Uterus (tissue), 4 donors: Measurements from ENCODE around the gene RAB43. TPM values are rescaled to one million over a fixed set of nuclear protein-coding genes. Genes with fewer than 3 reads are reported as not detected.

ENCODE experiments used
- DNase-seq, 2 donors: peaks; one replicate each; pipeline ENCODE4 v3.0.0-alpha.2; 2019 to 2020
- H3K27ac ChIP-seq, 2 donors: fragments of 200-600 bp; sonication (generic); 1 replicate in 1 of 2; 2 replicates in 1 of 2; pipeline ENCODE4 v1.5.1; 2016 to 2018
- H3K27me3 ChIP-seq, 2 donors: fragments of 200-600 bp; sonication (generic); one replicate each; pipeline ENCODE4 v1.5.1; 2018 to 2019; ENCODE audit warnings: control low read depth in 1 of 2
- H3K36me3 ChIP-seq, 2 donors: fragments of 200-600 bp; sonication (generic); one replicate each; pipeline ENCODE4 v1.5.1; 2019; ENCODE audit warnings: control low read depth in 1 of 2
- H3K4me1 ChIP-seq, 2 donors: fragments of 200-600 bp; sonication (generic); one replicate each; pipeline ENCODE4 v1.5.1; 2018 to 2019; ENCODE audit warnings: control low read depth in 1 of 2
- H3K4me3 ChIP-seq, 2 donors: fragments of 200-600 bp; sonication (generic); 1 replicate in 1 of 2; 2 replicates in 1 of 2; pipeline ENCODE4 v1.5.1; 2018 to 2019; ENCODE audit warnings: mild to moderate bottlenecking in 1 of 2
- H3K9me3 ChIP-seq, 2 donors: fragments of 200-600 bp; sonication (generic); one replicate each; pipeline ENCODE4 v1.5.1; 2019; ENCODE audit warnings: control low read depth in 1 of 2
- CTCF ChIP-seq, 4 experiments: fragments of 200-600 bp in 2 of 4; fragments of 450-650 bp in 2 of 4; sonication (generic) in 2 of 4; IDR thresholded peaks; one replicate each; pipeline ENCODE4 v1.5.1; 2016 to 2019; ENCODE audit warnings: antibody characterized with exemption in 4 of 4, mild to moderate bottlenecking in 2 of 4, moderate library complexity in 1 of 4
- POLR2A ChIP-seq, 2 donors: fragments of 450-650 bp; IDR thresholded peaks; one replicate each; pipeline ENCODE4 v1.6.1; 2016; ENCODE audit warnings: antibody characterized with exemption in 2 of 2, mild to moderate bottlenecking in 1 of 2, moderate library complexity in 1 of 2
- intact Hi-C: fragments of 100-400 bp; cut with DNase I; formaldehyde crosslinking; loops from one replicate; pipeline ENCODE4 v1.15.1; 2023; ENCODE audit warnings: low total_unique reads
- total RNA-seq, 4 donors: library from RNA; depleted of rRNA in 3 of 4; stranded (reverse); fragments of >200 nt in 3 of 4; gene quantifications; one replicate each; pipeline versions ENCODE4 v1.1.0 to v1.2.4, GENCODE V29; 2014 to 2023
- donor health status: DM: yes; HTN: yes; CAD: no.

Gene RAB43
- total RNA-seq, 4 donors from 2014 or later = 10.8 to 38.2 (median 26.8) TPM

GRCh38 chr3:129058441-129059200 lies 63.0 kb downstream of the RAB43 start:
- intact Hi-C loops = no loop called here
- Histone ChIP-seq H3K36me3 (no peaks in the 10 kb centered on the region), H3K9me3 (no peaks in the 10 kb centered on the region), H3K4me3 (no peak overlapping the region), H3K27me3 (no peaks in the 10 kb centered on the region), H3K4me1 (no peaks in the 10 kb centered on the region), H3K27ac (peak overlapping the region in 1 of 2 donors; percentile 1)
- TF ChIP-seq POLR2A (IDR thresholded peaks at IDR 0.05) (no peak), CTCF (IDR thresholded peaks at IDR 0.05) (no peak)
- no peak for DNase-seq

GRCh38 chr3:129057249-129057648 lies 64.4 kb downstream of the RAB43 start:
- no peaks in the 10 kb centered on the region for H3K9me3 ChIP-seq
- H3K27ac ChIP-seq = no peak overlapping the region
- peaks cover 5% of the 10 kb centered on the region in 2 donors for H3K4me1 ChIP-seq
- no peaks in the 10 kb centered on the region for H3K27me3 ChIP-seq
- intact Hi-C loops = no loop called here
- H3K36me3 ChIP-seq = no peaks in the 10 kb centered on the region
- no peak for DNase-seq
- TF ChIP-seq POLR2A (IDR thresholded peaks at IDR 0.05) (no peak), CTCF (IDR thresholded peaks at IDR 0.05) (no peak)
- no peak overlapping the region for H3K4me3 ChIP-seq

GRCh38 chr3:129056451-129057173 lies 65.0 kb downstream of the RAB43 start:
- no peak for DNase-seq
- H3K4me1 ChIP-seq = peaks cover 5% of the 10 kb centered on the region in 2 donors
- no peak for TF ChIP-seq CTCF (IDR thresholded peaks at IDR 0.05)
- no peak for TF ChIP-seq POLR2A (IDR thresholded peaks at IDR 0.05)
- H3K36me3 ChIP-seq = no peaks in the 10 kb centered on the region
- H3K27me3 ChIP-seq = no peaks in the 10 kb centered on the region
- no peak overlapping the region for H3K4me3 ChIP-seq
- H3K27ac ChIP-seq = no peak overlapping the region
- H3K9me3 ChIP-seq = no peaks in the 10 kb centered on the region
- intact Hi-C loops = no loop called here

GRCh38 chr3:129054605-129055104 lies 66.9 kb downstream of the RAB43 start:
- Histone ChIP-seq H3K36me3 (no peaks in the 10 kb centered on the region), H3K4me1 (peaks cover 5% of the 10 kb centered on the region in 2 donors), H3K4me3 (no peak overlapping the region), H3K27me3 (no peaks in the 10 kb centered on the region), H3K9me3 (no peaks in the 10 kb centered on the region), H3K27ac (no peak overlapping the region)
- no peak for DNase-seq
- TF ChIP-seq POLR2A (IDR thresholded peaks at IDR 0.05) (no peak), CTCF (IDR thresholded peaks at IDR 0.05) (no peak)
- intact Hi-C loops = no loop called here

- DNase-seq = peak; percentile 34 to 48
- no peaks in the 10 kb centered on the region for H3K9me3 ChIP-seq
- peaks cover 5% of the 10 kb centered on the region in 2 donors for H3K4me1 ChIP-seq
- TF ChIP-seq POLR2A (IDR thresholded peaks at IDR 0.05) (no peak), CTCF (IDR thresholded peaks at IDR 0.05) (no peak)
- H3K4me3 ChIP-seq = no peak overlapping the region
- no peaks in the 10 kb centered on the region for H3K36me3 ChIP-seq
- no peaks in the 10 kb centered on the region for H3K27me3 ChIP-seq
- H3K27ac ChIP-seq = peak overlapping the region; percentile 48 to 69
- intact Hi-C loops = no loop called here
These were observed 68.9 kb downstream of the RAB43 start for GRCh38 chr3:129052675-129053074.
